NB4 (cell line): ENCODE data around the gene SULT4A1.

ENCODE experiments used
- DNase-seq: peaks from one replicate; pipeline ENCODE4 v3.0.0; 2010; ENCODE audit warnings: low read depth
- H3K4me3 ChIP-seq: one replicate; pipeline ENCODE4 v1.5.1; 2011; ENCODE audit warnings: mild to moderate bottlenecking, low read depth, low read length, moderate library complexity
- MYC ChIP-seq: IDR thresholded peaks from 2 replicates; pipeline ENCODE4 v1.6.1; 2011; ENCODE audit warnings: low read depth, low read length
- POLR2A ChIP-seq: IDR thresholded peaks from 2 replicates; pipeline ENCODE4 v1.6.1; 2011; ENCODE audit warnings: mild to moderate bottlenecking; ENCODE audit not compliant: insufficient read length; ENCODE audit errors: extremely low read depth
- TF ChIP-seq, protein P1 (sequence below): IDR thresholded peaks from 2 replicates; pipeline ENCODE4 v1.6.1; 2011; ENCODE audit warnings: low read depth, low read length
- TF ChIP-seq, protein P2 (sequence below): IDR thresholded peaks from one replicate; pipeline ENCODE4 v1.5.1; 2012; ENCODE audit warnings: low read depth, low read length

The SULT4A1 gene

GRCh38 chr22:43882122-43882767, 19.9 kb upstream of the SULT4A1 start:
- no peak for TF ChIP-seq MYC
- no peak for TF ChIP-seq POLR2A
- TF ChIP-seq, protein P1, sequence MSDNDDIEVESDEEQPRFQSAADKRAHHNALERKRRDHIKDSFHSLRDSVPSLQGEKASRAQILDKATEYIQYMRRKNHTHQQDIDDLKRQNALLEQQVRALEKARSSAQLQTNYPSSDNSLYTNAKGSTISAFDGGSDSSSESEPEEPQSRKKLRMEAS: no peak
- TF ChIP-seq, protein P2, sequence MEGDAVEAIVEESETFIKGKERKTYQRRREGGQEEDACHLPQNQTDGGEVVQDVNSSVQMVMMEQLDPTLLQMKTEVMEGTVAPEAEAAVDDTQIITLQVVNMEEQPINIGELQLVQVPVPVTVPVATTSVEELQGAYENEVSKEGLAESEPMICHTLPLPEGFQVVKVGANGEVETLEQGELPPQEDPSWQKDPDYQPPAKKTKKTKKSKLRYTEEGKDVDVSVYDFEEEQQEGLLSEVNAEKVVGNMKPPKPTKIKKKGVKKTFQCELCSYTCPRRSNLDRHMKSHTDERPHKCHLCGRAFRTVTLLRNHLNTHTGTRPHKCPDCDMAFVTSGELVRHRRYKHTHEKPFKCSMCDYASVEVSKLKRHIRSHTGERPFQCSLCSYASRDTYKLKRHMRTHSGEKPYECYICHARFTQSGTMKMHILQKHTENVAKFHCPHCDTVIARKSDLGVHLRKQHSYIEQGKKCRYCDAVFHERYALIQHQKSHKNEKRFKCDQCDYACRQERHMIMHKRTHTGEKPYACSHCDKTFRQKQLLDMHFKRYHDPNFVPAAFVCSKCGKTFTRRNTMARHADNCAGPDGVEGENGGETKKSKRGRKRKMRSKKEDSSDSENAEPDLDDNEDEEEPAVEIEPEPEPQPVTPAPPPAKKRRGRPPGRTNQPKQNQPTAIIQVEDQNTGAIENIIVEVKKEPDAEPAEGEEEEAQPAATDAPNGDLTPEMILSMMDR: no peak
- no peak for DNase-seq
- H3K4me3 ChIP-seq: no peak overlapping the region

DNA sequence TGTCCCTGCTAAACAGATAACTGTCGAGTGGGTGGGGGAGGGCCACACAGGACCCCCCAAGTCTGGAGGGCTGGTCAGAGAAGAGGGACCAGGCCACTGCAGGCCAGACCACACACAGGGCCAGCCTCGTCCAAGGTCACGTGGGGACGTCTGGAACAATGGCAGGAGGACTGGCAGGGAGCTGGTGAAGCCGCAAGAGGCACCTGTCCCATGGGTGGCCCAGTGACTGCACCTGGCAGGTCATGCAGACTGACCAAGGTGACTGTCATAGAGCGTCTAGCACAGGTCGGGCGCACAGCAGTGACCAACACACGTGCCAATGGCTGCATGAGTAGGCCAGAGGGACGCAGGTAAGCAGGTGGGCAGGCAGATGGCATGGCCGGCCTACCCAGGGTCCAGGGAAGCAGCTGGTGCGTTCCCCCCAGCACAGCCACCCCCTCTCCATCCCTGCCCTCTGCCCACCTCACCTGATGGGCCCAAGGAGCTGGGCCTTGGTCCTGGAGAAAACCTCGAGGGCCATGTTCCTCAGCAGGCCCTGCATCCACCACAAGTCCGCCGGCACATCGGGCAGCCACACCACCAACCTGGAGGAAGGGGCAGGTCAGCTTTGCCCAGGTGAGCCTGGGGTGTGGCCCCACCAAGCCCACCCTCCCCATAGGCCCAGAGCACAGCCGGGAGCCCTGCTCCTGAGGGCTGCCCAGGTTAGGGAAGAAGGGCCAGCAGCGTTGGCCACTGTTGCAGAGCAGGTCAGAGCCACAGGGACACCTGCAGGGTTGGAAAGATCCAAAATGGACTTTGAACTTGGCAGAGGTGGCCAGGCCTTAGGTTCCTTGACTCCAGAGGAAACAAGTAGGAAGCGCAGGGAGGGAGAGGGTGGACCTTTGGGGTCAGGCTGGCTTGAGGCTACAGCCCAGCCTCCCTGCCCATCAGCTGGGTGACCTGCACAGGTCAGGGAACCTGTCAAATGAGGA, 19.1 kb upstream of the SULT4A1 start:
- no peak for DNase-seq
- H3K4me3 ChIP-seq: no peak overlapping the region
- TF ChIP-seq, protein P1: no peak
- TF ChIP-seq, protein P2: no peak
- TF ChIP-seq POLR2A: no peak
- TF ChIP-seq MYC: no peak

GRCh38 chr22:43880541-43880991, 18.3 kb upstream of the SULT4A1 start:
- no peak overlapping the region for H3K4me3 ChIP-seq
- TF ChIP-seq, protein P2: no peak
- TF ChIP-seq, protein P1: no peak
- TF ChIP-seq POLR2A (no peak), MYC (no peak)

GRCh38 chr22:43879901-43880540, 17.7 kb upstream of the SULT4A1 start:
- DNase-seq: no peak
- TF ChIP-seq POLR2A: no peak
- no peak for TF ChIP-seq MYC
- TF ChIP-seq, protein P2: no peak
- TF ChIP-seq, protein P1: no peak
- H3K4me3 ChIP-seq: no peak overlapping the region

More at GRCh38 chr22:43880541-43880991, 18.3 kb upstream of the SULT4A1 start:
- DNase-seq: no peak

GRCh38 chr22:43878831-43879550, 16.7 kb upstream of the SULT4A1 start:
- no peak overlapping the region for H3K4me3 ChIP-seq
- no peak for DNase-seq
- TF ChIP-seq, protein P2: no peak
- no peak for TF ChIP-seq POLR2A
- TF ChIP-seq, protein P1: no peak
- TF ChIP-seq MYC: no peak
